GM18508 (cell line): ENCODE data around the gene SLC2A4.

Experiments
- ATAC-seq: cut with Tn5 transposase; IDR thresholded peaks from one replicate; pipeline ENCODE4 v1.9.1; 2021; ENCODE audit warnings: moderate number of reproducible peaks; ENCODE audit not compliant: insufficient read depth, unreplicated experiment

Gene SLC2A4

GRCh38 chr17:7262935-7263800 is 18.4 kb upstream of the SLC2A4 start:
- ATAC-seq, result no peak

GRCh38 chr17:7263801-7264078 is 17.8 kb upstream of the SLC2A4 start:
- ATAC-seq, result no peak

GRCh38 chr17:7266784-7267183 is 14.7 kb upstream of the SLC2A4 start:
- ATAC-seq, result no peak

GRCh38 chr17:7279448-7279847 is 2.1 kb upstream of the SLC2A4 start:
- no peak for ATAC-seq

- ATAC-seq, result no peak
Observed at GRCh38 chr17:7280519-7281073, 922 bp upstream of the SLC2A4 start.

GRCh38 chr17:7281953-7282751 is 634 bp downstream of the SLC2A4 start:
- no peak for ATAC-seq

- no peak for ATAC-seq
Observed at GRCh38 chr17:7282752-7283321, 1.3 kb downstream of the SLC2A4 start.

- no peak for ATAC-seq
Observed at GRCh38 chr17:7283471-7284216, 2.1 kb downstream of the SLC2A4 start.

GRCh38 chr17:7284911-7285310 is 3.4 kb downstream of the SLC2A4 start:
- no peak for ATAC-seq

GRCh38 chr17:7285679-7286078 is 4.2 kb downstream of the SLC2A4 start:
- ATAC-seq, result no peak

- no peak for ATAC-seq
Observed at GRCh38 chr17:7289256-7290032, 7.9 kb downstream of the SLC2A4 start.

- no peak for ATAC-seq
Observed at GRCh38 chr17:7290166-7290565, 8.6 kb downstream of the SLC2A4 start.

GRCh38 chr17:7290685-7291084 is 9.2 kb downstream of the SLC2A4 start:
- no peak for ATAC-seq

GRCh38 chr17:7292194-7292593 is 10.7 kb downstream of the SLC2A4 start:
- no peak for ATAC-seq

GRCh38 chr17:7292729-7293128 is 11.2 kb downstream of the SLC2A4 start:
- ATAC-seq, result no peak

GRCh38 chr17:7293159-7293558 is 11.6 kb downstream of the SLC2A4 start:
- no peak for ATAC-seq

- no peak for ATAC-seq
Observed at GRCh38 chr17:7293816-7294613, 12.5 kb downstream of the SLC2A4 start.

GRCh38 chr17:7294614-7295153 is 13.2 kb downstream of the SLC2A4 start, which contains the start of gene YBX2:
YBX2 (minus strand) TSS chr17:7294639; CDS start chr17:7294500, 139 bp downstream.
- ATAC-seq, result no peak
